HepG2 (cell line): ENCODE data around the gene LRRC25. TPM values are rescaled to one million over a fixed set of nuclear protein-coding genes. Genes with fewer than 3 reads are reported as not detected.

Experiments
- CHD4 ChIP-seq: fragments of 200-600 bp; sonication (generic); IDR thresholded peaks from 2 replicates; pipeline ENCODE4 v1.7.0; 2017; ENCODE audit warnings: mild to moderate bottlenecking, low read length, borderline replicate concordance
- EP300 ChIP-seq, 3 experiments: sonication (generic) in 1 of 3; formaldehyde crosslinking in 1 of 3; IDR thresholded peaks; 2 replicates each; pipeline versions ENCODE4 v1.5.1 to v1.6.1; 2011 to 2020; ENCODE audit warnings: low read depth in 2 of 3, low read length in 2 of 3, borderline replicate concordance in 1 of 3, improper control_type of control experiment in 1 of 3, mild to moderate bottlenecking in 1 of 3, missing genetic modification reagents in 1 of 3, moderate library complexity in 1 of 3
- HMGXB4 ChIP-seq, 2 experiments: sonication (generic) in 1 of 2; formaldehyde crosslinking in 1 of 2; IDR thresholded peaks; 2 replicates each; pipeline versions ENCODE4 v1.4.0 to v1.6.1; 2018 to 2020; ENCODE audit warnings: missing genetic modification reagents in 2 of 2, borderline replicate concordance in 1 of 2, low read depth in 1 of 2, mild to moderate bottlenecking in 1 of 2, missing biosample characterization in 1 of 2
- MAX ChIP-seq: IDR thresholded peaks from 2 replicates; pipeline ENCODE4 v1.6.1; 2012; ENCODE audit warnings: inconsistent platforms
- NR1H2 ChIP-seq: sonication (generic); formaldehyde crosslinking; IDR thresholded peaks from 2 replicates; pipeline ENCODE4 v1.8.1; 2022; ENCODE audit warnings: low read depth, missing genetic modification reagents, borderline replicate concordance
- RAD21 ChIP-seq: fragments of 450-650 bp; formaldehyde crosslinking; IDR thresholded peaks from 2 replicates; pipeline ENCODE4 v1.5.0; 2020; ENCODE audit warnings: mild to moderate bottlenecking
- TARDBP ChIP-seq: sonication (generic); formaldehyde crosslinking; IDR thresholded peaks from 2 replicates; pipeline ENCODE4 v1.8.0; 2022; ENCODE audit warnings: mild to moderate bottlenecking, missing genetic modification reagents
- ZBTB10 ChIP-seq: sonication (generic); formaldehyde crosslinking; IDR thresholded peaks from 2 replicates; pipeline ENCODE4 v1.4.0; 2020; ENCODE audit warnings: missing genetic modification reagents, borderline replicate concordance
- ZFX ChIP-seq: sonication (generic); formaldehyde crosslinking; IDR thresholded peaks from 2 replicates; pipeline ENCODE4 v1.4.0; 2020; ENCODE audit warnings: mild to moderate bottlenecking, low read depth, missing genetic modification reagents, moderate library complexity
- ZNF407 ChIP-seq: sonication (generic); formaldehyde crosslinking; IDR thresholded peaks from one replicate; pipeline ENCODE4 v1.5.1; 2020; ENCODE audit warnings: mild to moderate bottlenecking, missing genetic modification reagents; ENCODE audit errors: not compliant biosample characterization
- ZNF496 ChIP-seq: sonication (generic); formaldehyde crosslinking; IDR thresholded peaks from 2 replicates; pipeline ENCODE4 v1.8.1; 2023; ENCODE audit warnings: mild to moderate bottlenecking, moderate library complexity, missing genetic modification reagents; ENCODE audit not compliant: insufficient replicate concordance
- ZNF567 ChIP-seq: sonication (generic); formaldehyde crosslinking; IDR thresholded peaks from 2 replicates; pipeline ENCODE4 v1.8.1; 2023; ENCODE audit warnings: mild to moderate bottlenecking, missing genetic modification reagents, borderline replicate concordance
- polyA plus RNA-seq, 8 experiments: library from polyadenylated mRNA; depleted of rRNA in 3 of 8; stranded (reverse) in 7 of 8; unstranded in 1 of 8; fragments of >200 nt; fragmentation: Illumina TruSeq in 4 of 8; extraction: Trizol in 4 of 8; gene quantifications; 2 replicates each; pipeline versions ENCODE4 v1.2.1 to v1.2.3, GENCODE V29; 2011 to 2016; ENCODE audit warnings: low read depth in 4 of 8, missing spikeins in 1 of 8, mixed read lengths in 1 of 8; ENCODE audit not compliant: insufficient read depth in 1 of 8
- total RNA-seq, 5 experiments: library from RNA; depleted of rRNA; stranded (reverse); fragments of >200 nt; fragmentation: Illumina TruSeq; extraction: Trizol; gene quantifications; 2 replicates each; pipeline ENCODE4 v1.2.3, GENCODE V29; 2016; ENCODE audit warnings: low read depth in 1 of 5

LRRC25 gene
- total and polyA plus RNA-seq, 2 of the 13 experiments (the other 11 are each of a cell fraction or from before 2014, with no cell fraction given) = 0.13 to 0.53 TPM

GRCh38 chr19:18419195-18419698, 21.8 kb upstream of the LRRC25 start, which contains the start of gene SSBP4 (continued):
- no peak for TF ChIP-seq ZNF496 (CRISPR knock-in tag)
- no peak for TF ChIP-seq ZNF407 (CRISPR knock-in tag)
- no peak for TF ChIP-seq ZNF567 (CRISPR knock-in tag)
- TF ChIP-seq ZBTB10 (CRISPR knock-in tag) = 0 out of 2 replicates have a peak, but pooled peaks have one; percentile 10
- TF ChIP-seq EP300 (IDR thresholded peaks at IDR 0.05; ENCODE audit: low read depth in 2 of 2, low read length in 2 of 2) = peak in 1 of 2 experiments; percentile 87; a peak in 2 of 4 replicates
- TF ChIP-seq EP300 (CRISPR knock-in tag; IDR thresholded peaks at IDR 0.05; ENCODE audit: borderline replicate concordance) = no peak
- TF ChIP-seq TARDBP (CRISPR knock-in tag) = 0 out of 2 replicates have a peak, but pooled peaks have one; percentile 7
- TF ChIP-seq MAX = peak; percentile 65; the same call in 1 of the 2 replicates
- no peak for TF ChIP-seq NR1H2 (CRISPR knock-in tag)
- TF ChIP-seq ZFX (CRISPR knock-in tag) = peak; percentile 37
- no peak for TF ChIP-seq CHD4
- TF ChIP-seq RAD21 = peak; percentile 88
- TF ChIP-seq HMGXB4 (CRISPR knock-in tag; IDR thresholded peaks at IDR 0.05; ENCODE audit: borderline replicate concordance in 1 of 2, low read depth in 1 of 2) = 0 out of 4 replicates have a peak, but pooled peaks of 1 of the 2 experiments have one; percentile 23
